Breast epithelium (tissue), 4 donors: ENCODE measurements around the gene CPA3. TPM values are rescaled to one million over a fixed set of nuclear protein-coding genes. Genes with fewer than 3 reads are reported as not detected.

Experiments
- DNase-seq, 2 donors: peaks; one replicate each; pipeline ENCODE4 v3.0.0-alpha.2; 2019; ENCODE audit warnings: low spot score in 2 of 2
- H3K27ac ChIP-seq, 2 donors: fragments of 200-600 bp; sonication (generic) in 1 of 2; one replicate each; pipeline ENCODE4 v1.5.1; 2016 to 2019; ENCODE audit warnings: mild to moderate bottlenecking in 1 of 2
- H3K27me3 ChIP-seq, 2 donors: fragments of 200-600 bp; sonication (generic) in 1 of 2; one replicate each; pipeline versions ENCODE4 v1.5.1 to v1.6.0; 2017 to 2019; ENCODE audit warnings: control low read depth in 1 of 2, mild to moderate bottlenecking in 1 of 2
- H3K36me3 ChIP-seq: fragments of 200-600 bp; one replicate; pipeline ENCODE4 v1.5.1; 2019
- H3K4me1 ChIP-seq, 2 donors: fragments of 200-600 bp; sonication (generic); one replicate each; pipeline ENCODE4 v1.5.1; 2016 to 2019; ENCODE audit warnings: control low read depth in 1 of 2
- H3K4me3 ChIP-seq, 3 donors: fragments of 200-600 bp; sonication (generic); 1 replicate in 2 of 3; 2 replicates in 1 of 3; pipeline ENCODE4 v1.5.1; 2016 to 2019; ENCODE audit warnings: mild to moderate bottlenecking in 3 of 3, moderate library complexity in 2 of 3
- H3K9me3 ChIP-seq, 2 donors: fragments of 200-600 bp; sonication (generic) in 1 of 2; one replicate each; pipeline ENCODE4 v1.5.1; 2016 to 2019; ENCODE audit warnings: control low read depth in 1 of 2
- CTCF ChIP-seq, 3 donors: fragments of 450-650 bp; IDR thresholded peaks; one replicate each; pipeline ENCODE4 v1.5.1; 2016 to 2017; ENCODE audit warnings: antibody characterized with exemption in 3 of 3, mild to moderate bottlenecking in 3 of 3, moderate library complexity in 3 of 3
- POLR2A ChIP-seq: fragments of 450-650 bp; IDR thresholded peaks from one replicate; pipeline ENCODE4 v1.6.1; 2016; ENCODE audit warnings: antibody characterized with exemption, mild to moderate bottlenecking, moderate library complexity
- POLR2AphosphoS5 ChIP-seq, 3 donors: sonication (generic); formaldehyde crosslinking; IDR thresholded peaks; one replicate each; pipeline ENCODE4 v1.6.1; 2017; ENCODE audit warnings: antibody characterized with exemption in 3 of 3
- intact Hi-C: fragments of 100-400 bp; cut with DNase I; formaldehyde crosslinking; loops from one replicate; pipeline ENCODE4 v1.15.1; 2023; ENCODE audit warnings: low total_unique reads
- total RNA-seq, 3 donors: library from RNA; depleted of rRNA; stranded (reverse); fragments of >200 nt; gene quantifications; one replicate each; pipeline ENCODE4 v1.1.0, GENCODE V29; 2016

Gene CPA3
- total RNA-seq, 3 donors from 2014 or later, result 5.6 to 44.2 (median 10.1) TPM

DNA sequence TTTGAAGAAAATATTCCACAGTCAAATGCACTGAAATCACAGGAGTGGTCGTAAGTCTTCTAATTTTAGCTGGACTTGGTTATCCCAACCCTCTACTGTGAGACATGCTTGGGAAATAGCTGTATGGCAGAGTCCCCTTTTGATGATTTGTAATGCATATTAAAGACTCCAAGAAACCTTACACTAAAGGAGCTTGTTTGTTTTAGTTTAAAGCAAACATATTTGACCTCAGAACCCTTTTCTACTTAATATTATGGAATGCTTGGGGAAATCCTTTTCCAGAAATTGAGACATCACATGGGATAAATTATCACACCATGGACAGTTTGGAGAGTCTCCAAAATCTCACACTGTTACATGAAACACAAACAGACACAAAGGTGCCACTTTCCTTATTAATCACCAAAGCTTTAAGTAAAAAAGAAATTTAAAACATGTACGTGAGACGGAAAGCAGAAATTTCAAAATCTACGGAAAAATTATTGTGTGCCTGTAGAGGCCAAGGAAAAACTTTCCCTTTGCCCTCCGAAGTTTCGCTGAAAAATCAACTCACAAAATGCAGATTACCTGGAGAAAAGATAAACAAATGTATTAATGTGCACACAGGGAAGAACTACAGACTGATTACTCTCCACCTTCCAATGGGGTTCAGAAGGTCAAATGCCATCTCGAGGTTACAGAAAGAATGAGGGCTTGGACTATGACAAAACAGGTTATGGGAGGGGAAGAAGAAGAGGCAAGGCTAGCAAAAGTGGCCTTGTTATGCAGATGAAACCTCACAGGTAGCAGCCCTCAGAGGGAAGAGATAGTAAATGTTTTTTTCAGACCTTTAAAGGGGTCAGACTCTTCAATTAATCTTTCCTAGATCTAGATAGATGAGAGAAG is 44.5 kb upstream of the CPA3 start:
- H3K27ac ChIP-seq, result no peak overlapping the region
- H3K9me3 ChIP-seq, result no peaks in the 10 kb centered on the region
- intact Hi-C loops, result no loop called here
- DNase-seq, result no peak
- no peaks in the 10 kb centered on the region for H3K27me3 ChIP-seq
- TF ChIP-seq POLR2A (no peak), CTCF (IDR thresholded peaks at IDR 0.05) (no peak), POLR2AphosphoS5 (IDR thresholded peaks at IDR 0.05) (no peak)
- H3K36me3 ChIP-seq, result no peaks in the 10 kb centered on the region
- no peak overlapping the region for H3K4me3 ChIP-seq
- H3K4me1 ChIP-seq, result no peaks in the 10 kb centered on the region

DNA sequence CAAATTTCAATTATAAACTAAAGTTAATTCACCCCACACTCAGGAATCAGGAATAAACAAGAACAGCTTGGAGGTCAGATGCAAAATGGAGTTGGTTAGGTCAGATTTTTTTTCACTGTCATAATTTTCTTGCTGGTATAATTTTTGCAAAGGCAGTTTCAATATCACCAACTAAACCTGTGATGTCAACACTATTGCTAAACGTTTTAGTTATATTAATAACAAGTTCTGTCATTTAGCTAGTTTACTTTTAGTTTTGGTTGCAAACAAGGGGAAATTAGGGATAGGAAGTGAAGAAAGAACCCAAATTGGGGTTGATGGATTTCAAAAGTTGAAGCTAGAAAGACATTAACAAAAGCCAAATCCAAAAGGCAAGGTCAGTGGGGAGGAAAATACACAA is 42.1 kb upstream of the CPA3 start:
- DNase-seq, result no peak
- Histone ChIP-seq H3K9me3 (no peaks in the 10 kb centered on the region), H3K27me3 (no peaks in the 10 kb centered on the region), H3K27ac (no peak overlapping the region), H3K4me1 (no peaks in the 10 kb centered on the region), H3K4me3 (no peak overlapping the region), H3K36me3 (no peaks in the 10 kb centered on the region)
- intact Hi-C loops, result no loop called here
- TF ChIP-seq POLR2AphosphoS5 (IDR thresholded peaks at IDR 0.05), result no peak
- TF ChIP-seq CTCF (IDR thresholded peaks at IDR 0.05), result no peak
- no peak for TF ChIP-seq POLR2A

DNA sequence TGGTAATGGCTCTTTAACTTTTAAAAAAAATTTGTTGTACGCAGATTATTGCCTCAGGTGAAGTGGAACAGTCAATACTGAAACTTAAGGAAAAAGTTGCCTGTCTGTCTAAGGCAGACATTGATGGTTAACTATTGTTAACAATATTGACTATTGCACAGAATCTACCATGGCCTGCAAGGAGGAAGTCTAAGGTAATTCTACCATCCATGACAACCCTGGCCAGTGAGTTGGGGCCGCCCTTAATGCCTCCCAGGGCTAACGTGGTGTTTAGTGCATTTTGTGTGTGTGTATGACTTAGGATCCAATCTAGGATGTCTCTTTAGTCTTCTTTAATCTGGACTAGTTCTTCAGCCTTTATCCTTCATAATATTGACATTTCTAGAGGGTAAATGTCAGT is 39.6 kb upstream of the CPA3 start:
- Histone ChIP-seq H3K4me1 (no peaks in the 10 kb centered on the region), H3K27me3 (no peaks in the 10 kb centered on the region), H3K36me3 (no peaks in the 10 kb centered on the region), H3K27ac (no peak overlapping the region), H3K9me3 (no peaks in the 10 kb centered on the region), H3K4me3 (no peak overlapping the region)
- intact Hi-C loops, result no loop called here
- DNase-seq, result no peak
- no peak for TF ChIP-seq CTCF (IDR thresholded peaks at IDR 0.05)
- TF ChIP-seq POLR2A, result no peak
- TF ChIP-seq POLR2AphosphoS5 (IDR thresholded peaks at IDR 0.05), result no peak

- no peaks in the 10 kb centered on the region for H3K36me3 ChIP-seq
- no peak within 1 kb of the TSS for H3K4me3 ChIP-seq
- H3K4me1 ChIP-seq, result no peaks in the 10 kb centered on the region
- peak within 1 kb of the TSS in 1 of 2 donors; percentile 15 for H3K27ac ChIP-seq
- no peak for DNase-seq
- no peaks in the 10 kb centered on the region for H3K9me3 ChIP-seq
- H3K27me3 ChIP-seq, result no peaks in the 10 kb centered on the region
- TF ChIP-seq CTCF (IDR thresholded peaks at IDR 0.05) (no peak), POLR2AphosphoS5 (IDR thresholded peaks at IDR 0.05) (no peak), POLR2A (no peak)
- intact Hi-C loops, result no loop called here
Measured at GRCh38 chr3:148827585-148827984, 37.5 kb upstream of the CPA3 start, which contains the start of gene CPB1. Gene CPB1 (plus strand): TSS chr3:148827811. CDS start chr3:148827824, 13 bp downstream.

GRCh38 chr3:148828136-148828690 is 36.9 kb upstream of the CPA3 start:
- TF ChIP-seq CTCF (IDR thresholded peaks at IDR 0.05) (no peak), POLR2AphosphoS5 (IDR thresholded peaks at IDR 0.05) (no peak), POLR2A (no peak)
- DNase-seq, result no peak
- Histone ChIP-seq H3K27ac (peak overlapping the region in 1 of 2 donors; percentile 15), H3K9me3 (no peaks in the 10 kb centered on the region), H3K4me1 (no peaks in the 10 kb centered on the region), H3K36me3 (no peaks in the 10 kb centered on the region), H3K27me3 (no peaks in the 10 kb centered on the region), H3K4me3 (no peak overlapping the region)
- intact Hi-C loops, result no loop called here
